HG03558 (cell line): ENCODE data around the gene NLRP10.

ENCODE experiments used
- ATAC-seq: cut with Tn5 transposase; IDR thresholded peaks from one replicate; pipeline ENCODE4 v1.9.1; 2021; ENCODE audit warnings: moderate number of reproducible peaks; ENCODE audit not compliant: unreplicated experiment; ENCODE audit errors: extremely low read depth

NLRP10 gene

GRCh38 chr11:7977232-7977917 is 12.1 kb upstream of the NLRP10 start:
- no peak for ATAC-seq

DNA sequence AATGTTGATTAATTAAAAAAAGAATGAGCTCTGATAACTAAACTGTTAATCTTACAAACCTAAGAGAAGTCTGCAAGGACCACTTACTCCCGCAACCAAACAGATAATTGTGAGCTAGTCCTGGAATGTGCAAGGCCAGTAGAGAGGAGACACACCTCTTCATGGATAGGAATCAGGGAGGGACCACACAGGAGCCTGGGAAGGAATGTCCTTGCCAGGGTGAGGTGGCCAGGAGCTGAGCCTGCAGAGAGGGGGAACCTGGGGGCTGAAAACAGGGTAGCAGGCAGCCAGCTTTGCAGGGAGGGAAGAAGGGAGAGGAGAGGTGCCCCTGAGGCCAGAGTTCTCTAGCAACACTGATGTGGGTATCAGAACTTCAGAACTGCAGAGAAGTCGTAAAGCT is 9.4 kb upstream of the NLRP10 start:
- ATAC-seq: no peak

GRCh38 chr11:7973011-7973410 is 7.8 kb upstream of the NLRP10 start:
- ATAC-seq: no peak

DNA sequence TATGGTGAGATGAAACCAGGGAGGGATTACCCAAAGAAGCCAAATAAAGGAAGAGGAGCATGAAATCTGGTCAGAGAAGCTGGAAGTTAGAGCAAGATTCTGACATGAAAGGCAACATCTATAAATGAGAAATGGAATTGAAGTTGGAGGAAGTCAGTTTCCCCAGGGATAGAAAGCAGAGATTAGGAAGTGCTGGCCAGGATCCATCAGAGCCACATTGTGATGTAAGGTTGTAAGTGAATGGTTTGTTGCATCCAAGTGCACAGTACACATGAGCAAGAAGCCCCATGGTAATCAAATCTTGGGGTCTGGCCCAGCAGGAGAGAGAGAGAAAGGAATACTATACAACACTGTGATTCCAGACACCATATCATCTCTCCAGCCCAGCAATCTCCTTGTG is 6.6 kb upstream of the NLRP10 start:
- no peak for ATAC-seq

DNA sequence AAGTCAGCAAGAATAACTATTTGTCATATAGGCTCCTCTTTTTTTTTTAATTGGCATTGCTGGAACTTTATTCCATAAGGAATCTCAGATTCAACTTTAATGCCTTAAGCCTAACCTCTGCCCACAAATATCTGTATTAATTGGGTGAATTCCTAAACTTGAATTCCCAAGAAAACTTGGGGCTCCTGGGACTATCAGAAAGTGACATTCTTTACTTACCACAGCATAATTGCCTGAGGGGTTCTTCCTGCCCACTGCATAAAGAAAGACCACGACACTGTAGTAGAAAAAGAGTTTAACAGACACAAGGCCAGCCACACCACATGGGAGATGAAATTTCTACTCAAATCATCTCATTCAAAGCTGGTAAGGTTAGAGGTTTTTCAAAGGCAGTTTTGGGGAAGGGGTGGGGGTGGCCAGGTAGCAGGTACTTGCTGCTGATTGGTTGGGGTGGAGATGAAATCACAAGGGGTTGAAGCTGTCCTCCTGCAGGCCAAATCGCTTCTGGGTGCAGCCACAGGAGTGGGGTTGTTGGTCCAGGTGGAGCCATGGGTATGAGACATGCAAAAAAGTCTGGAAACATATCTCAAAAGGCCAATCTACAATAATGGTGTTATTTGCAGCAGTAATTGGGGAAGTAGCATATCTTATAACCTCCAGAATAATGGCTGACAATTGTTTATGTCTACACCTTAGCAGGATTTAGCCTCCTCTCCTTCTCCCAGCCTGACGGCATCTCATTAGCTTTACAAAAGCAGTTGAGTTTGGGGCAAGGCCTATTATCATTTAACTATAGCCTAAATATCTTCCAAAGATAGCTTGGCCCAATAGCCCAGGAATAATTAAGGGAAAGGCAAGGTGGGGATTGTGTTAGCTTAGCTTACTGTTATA is 4.8 kb upstream of the NLRP10 start:
- ATAC-seq: no peak

- ATAC-seq: no peak
Measured at GRCh38 chr11:7968686-7969085, 3.4 kb upstream of the NLRP10 start.

- ATAC-seq: no peak
Measured at GRCh38 chr11:7967826-7968225, 2.6 kb upstream of the NLRP10 start.

GRCh38 chr11:7967097-7967496 is 1.9 kb upstream of the NLRP10 start:
- ATAC-seq: no peak

DNA sequence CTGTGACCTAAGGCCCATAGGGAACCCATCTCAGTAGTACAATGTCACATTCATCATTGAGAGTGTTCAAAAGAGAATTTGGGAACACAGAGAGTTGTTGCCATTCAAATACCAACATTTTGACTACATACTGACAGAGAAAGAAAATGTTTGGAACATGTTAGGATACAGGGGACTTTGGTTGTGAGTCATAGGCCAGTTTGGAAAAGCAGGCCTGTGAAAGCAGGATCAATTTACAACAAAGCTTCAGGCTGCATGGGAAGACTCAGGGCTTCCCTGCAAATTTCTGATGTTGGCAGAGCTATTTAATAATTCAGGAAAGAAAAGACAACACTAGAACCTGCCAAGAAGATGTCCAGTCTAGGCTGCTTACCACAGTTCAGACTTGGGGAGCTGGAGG is 374 bp downstream of the NLRP10 start:
- ATAC-seq: no peak

DNA sequence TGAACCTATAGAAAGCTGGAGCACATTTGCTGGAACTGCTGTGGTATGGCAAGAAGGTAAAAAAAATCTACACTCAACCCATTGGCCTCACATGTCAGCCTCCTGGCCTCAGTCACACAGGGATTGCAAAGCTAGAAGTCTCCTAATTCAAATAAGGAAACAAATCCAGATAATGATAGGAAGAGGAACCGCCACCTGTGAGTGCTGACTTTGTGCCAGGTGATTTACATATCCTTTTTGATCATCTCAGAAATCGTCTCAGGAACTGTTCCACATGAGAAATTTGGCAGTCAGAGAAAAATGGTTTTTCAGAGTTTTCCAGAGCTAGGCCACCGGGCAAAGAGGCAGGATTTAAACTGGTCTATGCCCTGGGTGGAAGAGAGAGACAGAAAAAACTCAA is 986 bp downstream of the NLRP10 start:
- ATAC-seq: no peak

DNA sequence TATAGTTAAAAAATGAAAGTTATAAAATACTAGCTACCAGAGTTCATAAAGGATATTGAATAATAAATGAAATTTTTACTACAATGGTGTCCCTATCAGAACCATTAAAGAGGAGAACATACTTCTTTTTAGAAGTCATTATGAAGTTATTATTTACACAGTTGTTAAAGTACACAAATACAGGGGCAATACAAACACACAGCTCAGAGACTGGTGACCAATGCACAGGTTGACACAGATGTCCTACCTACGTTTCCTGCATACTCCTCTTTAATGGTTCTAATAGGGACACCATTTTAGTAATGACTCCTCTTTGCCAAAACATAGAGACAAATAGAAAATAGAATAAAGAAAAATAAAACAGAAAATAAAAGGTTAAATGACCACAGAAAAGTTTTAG is 10.1 kb downstream of the NLRP10 start:
- ATAC-seq: no peak

- no peak for ATAC-seq
Measured at GRCh38 chr11:7949934-7950333, 15.3 kb downstream of the NLRP10 start.

DNA sequence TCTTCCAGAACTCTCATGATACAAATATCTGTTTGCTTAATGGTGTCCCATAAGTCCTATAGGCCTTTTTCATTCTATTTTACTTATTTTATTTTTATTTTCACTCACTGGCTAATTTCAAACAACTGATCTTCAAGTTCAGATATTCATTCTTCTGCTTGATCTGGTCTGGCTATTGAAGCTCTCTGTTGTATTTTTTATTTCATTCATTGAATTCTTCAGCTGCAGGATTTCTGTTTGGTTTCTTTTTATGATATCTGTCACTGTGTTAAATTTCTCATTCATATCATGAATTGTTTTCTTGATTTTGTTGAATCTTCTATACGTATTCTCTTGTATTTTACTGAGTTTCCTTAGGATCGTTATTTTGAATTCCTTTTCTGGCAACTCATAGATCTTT is 21.1 kb downstream of the NLRP10 start:
- no peak for ATAC-seq

- no peak for ATAC-seq
Measured at GRCh38 chr11:7941608-7942007, 23.6 kb downstream of the NLRP10 start, which contains the start of gene OR10A3. OR10A3 (minus strand) TSS chr11:7941708; CDS start chr11:7939520, 2,188 bp downstream.

- ATAC-seq: no peak
Measured at GRCh38 chr11:7941146-7941545, 24.1 kb downstream of the NLRP10 start.

DNA sequence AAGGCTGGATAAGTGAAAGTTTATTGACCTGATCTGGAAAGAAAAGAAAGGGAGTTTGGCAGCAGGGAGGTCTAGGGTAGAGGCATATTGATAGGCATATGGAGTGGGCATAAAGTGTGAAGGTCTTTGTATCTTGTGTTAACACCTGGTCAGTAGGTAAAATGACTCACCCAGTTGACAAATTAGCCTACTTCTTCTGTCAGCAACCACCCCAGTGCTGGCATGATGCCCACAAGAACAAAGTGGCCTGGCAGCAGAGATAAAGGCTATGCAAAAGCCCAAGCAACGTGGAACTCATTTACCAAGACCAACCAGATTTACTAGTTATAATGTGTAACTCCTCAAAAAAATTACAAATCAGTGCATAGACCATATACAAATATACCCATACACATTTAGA is 28.6 kb downstream of the NLRP10 start:
- ATAC-seq: no peak

GRCh38 chr11:7931168-7931567 is 34.1 kb downstream of the NLRP10 start, which contains the start of gene OR10A6:
OR10A6 (minus strand) TSS chr11:7931268; CDS start chr11:7928662, 2,606 bp downstream.
- ATAC-seq: no peak

- ATAC-seq: no peak
Measured at GRCh38 chr11:7927635-7928034, 37.6 kb downstream of the NLRP10 start.

DNA sequence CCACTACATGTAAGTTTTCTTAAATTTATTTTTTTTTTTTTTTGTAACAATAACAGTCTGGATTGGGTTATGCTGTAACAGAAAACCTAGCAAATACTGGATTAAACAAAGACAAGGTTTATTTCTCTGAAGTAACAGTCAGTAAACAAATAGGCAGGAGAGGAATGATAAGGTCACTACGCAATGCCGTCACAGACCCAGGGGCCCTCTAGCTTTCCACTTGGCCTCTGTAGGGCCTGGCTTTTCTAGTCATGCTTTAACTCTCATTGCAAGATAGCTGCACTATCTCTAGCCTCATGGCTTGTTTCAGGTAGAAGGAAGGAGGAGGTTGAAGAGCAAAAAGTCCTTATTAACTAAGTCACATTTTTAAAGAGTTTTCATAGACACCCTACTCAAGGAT is 40.7 kb downstream of the NLRP10 start:
- no peak for ATAC-seq

DNA sequence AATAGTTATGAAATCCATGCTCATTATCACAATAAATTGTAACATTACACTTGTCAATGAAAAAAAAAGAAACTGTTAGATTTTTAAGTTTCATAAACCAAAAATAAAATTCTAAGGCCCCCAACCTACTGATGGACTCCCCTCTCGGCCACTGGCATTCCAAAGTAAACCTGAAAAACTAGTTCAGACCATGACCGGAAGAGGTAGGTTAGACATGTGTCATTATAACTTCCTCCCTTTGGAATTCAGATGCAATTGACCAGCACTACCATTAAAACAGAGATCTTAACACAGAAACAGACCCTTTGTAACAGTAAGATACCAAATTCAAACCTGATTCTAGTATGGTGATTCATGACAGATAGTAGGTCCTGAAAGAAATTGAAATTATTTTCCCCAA is 47.1 kb downstream of the NLRP10 start:
- ATAC-seq: no peak
